AG09309 (cell line): ENCODE results near the gene ARMH3.

Experiments used
- DNase-seq: peaks from one replicate; pipeline ENCODE4 v3.0.0-alpha.2; 2010; ENCODE audit warnings: low read depth
- H3K4me3 ChIP-seq: 2 replicates; pipeline ENCODE4 v1.5.1; 2011; ENCODE audit warnings: mild to moderate bottlenecking, low read depth, low read length, moderate library complexity; ENCODE audit not compliant: control insufficient read depth
- TF ChIP-seq, protein P1 (sequence below): IDR thresholded peaks from 2 replicates; pipeline ENCODE4 v1.5.1; 2011; ENCODE audit warnings: mild to moderate bottlenecking, low read depth, low read length, inconsistent platforms; ENCODE audit not compliant: insufficient read depth, control insufficient read depth; ENCODE audit errors: missing control alignments

ARMH3 gene

DNA sequence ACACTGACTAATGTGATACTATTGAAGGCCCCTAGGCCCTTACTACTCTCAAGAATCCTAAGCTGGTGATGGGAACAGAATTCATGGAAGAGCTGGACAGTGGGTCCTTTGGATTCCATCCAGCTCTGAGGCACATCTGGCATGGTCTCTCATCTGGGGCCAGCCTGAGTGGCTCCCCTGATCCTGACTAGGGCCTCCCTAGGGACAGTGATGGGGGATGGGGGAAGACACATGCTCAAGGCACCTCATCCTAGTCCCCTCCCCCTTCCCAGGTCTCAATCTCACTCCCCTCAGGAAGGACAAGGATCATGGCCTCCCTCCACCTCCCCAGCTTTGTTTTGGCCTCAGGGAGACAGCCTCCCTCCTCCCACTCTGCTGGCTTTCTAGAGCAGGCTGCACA lies 214.1 kb downstream of the ARMH3 start:
- TF ChIP-seq, protein P1, sequence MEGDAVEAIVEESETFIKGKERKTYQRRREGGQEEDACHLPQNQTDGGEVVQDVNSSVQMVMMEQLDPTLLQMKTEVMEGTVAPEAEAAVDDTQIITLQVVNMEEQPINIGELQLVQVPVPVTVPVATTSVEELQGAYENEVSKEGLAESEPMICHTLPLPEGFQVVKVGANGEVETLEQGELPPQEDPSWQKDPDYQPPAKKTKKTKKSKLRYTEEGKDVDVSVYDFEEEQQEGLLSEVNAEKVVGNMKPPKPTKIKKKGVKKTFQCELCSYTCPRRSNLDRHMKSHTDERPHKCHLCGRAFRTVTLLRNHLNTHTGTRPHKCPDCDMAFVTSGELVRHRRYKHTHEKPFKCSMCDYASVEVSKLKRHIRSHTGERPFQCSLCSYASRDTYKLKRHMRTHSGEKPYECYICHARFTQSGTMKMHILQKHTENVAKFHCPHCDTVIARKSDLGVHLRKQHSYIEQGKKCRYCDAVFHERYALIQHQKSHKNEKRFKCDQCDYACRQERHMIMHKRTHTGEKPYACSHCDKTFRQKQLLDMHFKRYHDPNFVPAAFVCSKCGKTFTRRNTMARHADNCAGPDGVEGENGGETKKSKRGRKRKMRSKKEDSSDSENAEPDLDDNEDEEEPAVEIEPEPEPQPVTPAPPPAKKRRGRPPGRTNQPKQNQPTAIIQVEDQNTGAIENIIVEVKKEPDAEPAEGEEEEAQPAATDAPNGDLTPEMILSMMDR: no peak
- no peak overlapping the region for H3K4me3 ChIP-seq
- DNase-seq: no peak

- no peak for DNase-seq
- TF ChIP-seq, protein P1: peak; percentile 99
- H3K4me3 ChIP-seq: peak overlapping the region; percentile 45
Observed at GRCh38 chr10:101840741-101841453, 215.1 kb downstream of the ARMH3 start.

- H3K4me3 ChIP-seq: peak overlapping the region; percentile 10
- TF ChIP-seq, protein P1: no peak
- no peak for DNase-seq
Observed at GRCh38 chr10:101840102-101840684, 215.8 kb downstream of the ARMH3 start.

- peak overlapping the region; percentile 17 for H3K4me3 ChIP-seq
- DNase-seq: no peak
- TF ChIP-seq, protein P1: no peak
Observed at GRCh38 chr10:101839416-101840063, 216.4 kb downstream of the ARMH3 start.

GRCh38 chr10:101839002-101839401 lies 217.0 kb downstream of the ARMH3 start:
- TF ChIP-seq, protein P1: no peak
- H3K4me3 ChIP-seq: no peak overlapping the region
- no peak for DNase-seq

GRCh38 chr10:101838416-101838970 lies 217.5 kb downstream of the ARMH3 start:
- H3K4me3 ChIP-seq: no peak overlapping the region
- no peak for DNase-seq
- TF ChIP-seq, protein P1: no peak
